C4-2B (cell line): ENCODE data around the gene TMEM8B.
"Not testable (repeated sequence)": the region's sequence is repeated elsewhere in the genome, so short reads cannot be mapped to it uniquely, and the experiment has no call there.

ENCODE experiments used
- H3K27ac ChIP-seq: fragments of 450-650 bp; 2 replicates; pipeline ENCODE4 v1.5.1; 2017
- CTCF ChIP-seq: fragments of 450-650 bp; conservative IDR thresholded peaks from 2 replicates; pipeline ENCODE4 v1.5.1; 2017; ENCODE audit warnings: mild to moderate bottlenecking
- ZFX ChIP-seq: fragments of 450-650 bp; IDR thresholded peaks from 2 replicates; pipeline ENCODE4 v1.6.1; 2017

Gene TMEM8B

DNA sequence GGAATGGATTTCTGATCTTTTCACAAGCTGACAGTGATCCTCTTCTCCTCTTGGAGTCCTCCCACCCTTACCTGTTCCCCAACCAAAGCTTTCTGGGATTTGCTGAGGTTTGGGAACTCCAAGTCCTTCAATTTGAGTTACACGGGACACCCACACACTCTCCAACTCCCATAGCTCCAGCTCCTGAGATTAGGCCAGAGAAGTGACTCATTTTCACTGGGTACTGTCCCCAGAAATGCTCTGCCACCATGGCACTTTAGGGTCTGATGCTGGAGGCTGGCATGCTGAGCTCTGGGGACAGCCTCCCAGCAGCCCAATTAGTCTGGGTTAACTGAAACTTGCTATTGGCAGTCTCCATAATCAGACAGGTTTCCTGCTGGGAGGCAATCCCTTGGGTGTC is 63.0 kb downstream of the TMEM8B start:
- H3K27ac ChIP-seq, result no peak overlapping the region
- TF ChIP-seq ZFX (no peak), CTCF (no peak)

GRCh38 chr9:35896570-35896969 is 67.5 kb downstream of the TMEM8B start:
- no peak overlapping the region for H3K27ac ChIP-seq
- no peak for TF ChIP-seq CTCF
- TF ChIP-seq ZFX, result no peak

GRCh38 chr9:35897376-35898099 is 68.5 kb downstream of the TMEM8B start:
- not testable (repeated sequence) for H3K27ac ChIP-seq

- no peak for TF ChIP-seq ZFX
- TF ChIP-seq CTCF, result no peak
- no peak overlapping the region for H3K27ac ChIP-seq
Observed at GRCh38 chr9:35898337-35898736, 69.3 kb downstream of the TMEM8B start.

- TF ChIP-seq CTCF, result no peak
- no peak for TF ChIP-seq ZFX
- no peak overlapping the region for H3K27ac ChIP-seq
Observed at GRCh38 chr9:35899021-35899420, 70.0 kb downstream of the TMEM8B start.

- no peak overlapping the region for H3K27ac ChIP-seq
- TF ChIP-seq CTCF (peak; percentile 87), ZFX (no peak)
Observed at GRCh38 chr9:35903049-35903448, 74.0 kb downstream of the TMEM8B start.

- no peak overlapping the region for H3K27ac ChIP-seq
- no peak for TF ChIP-seq ZFX
- TF ChIP-seq CTCF, result no peak
Observed at GRCh38 chr9:35904338-35904737, 75.3 kb downstream of the TMEM8B start.

GRCh38 chr9:35905051-35905781 is 76.2 kb downstream of the TMEM8B start:
- TF ChIP-seq ZFX (no peak), CTCF (no peak)
- H3K27ac ChIP-seq, result peak overlapping the region; percentile 29
